Measurements from ENCODE around the gene CBX2.

CBX2 gene

DNA sequence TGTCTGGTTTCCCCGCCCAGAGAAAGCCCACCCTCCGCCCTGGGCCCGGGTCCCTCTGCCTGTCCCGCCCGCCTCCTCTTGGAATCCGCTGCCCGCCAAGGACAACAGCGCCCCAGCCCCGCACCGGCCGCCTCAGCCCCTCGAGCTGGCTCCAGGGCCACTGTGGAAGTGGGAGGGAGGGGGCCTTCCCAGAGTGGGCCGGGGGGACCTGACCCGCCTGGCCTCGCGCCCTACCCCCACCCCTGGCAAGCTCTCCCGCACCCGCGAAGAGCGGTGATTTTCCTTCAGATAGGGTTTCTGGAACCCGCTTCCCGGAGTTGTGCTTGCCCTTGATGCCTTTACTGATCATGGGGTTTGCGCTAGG, 21.2 kb downstream of the CBX2 start:
- DNase-seq (ENCODE audit: low read depth in 4 of 4, low spot score in 1 of 4) = no peak

DNA sequence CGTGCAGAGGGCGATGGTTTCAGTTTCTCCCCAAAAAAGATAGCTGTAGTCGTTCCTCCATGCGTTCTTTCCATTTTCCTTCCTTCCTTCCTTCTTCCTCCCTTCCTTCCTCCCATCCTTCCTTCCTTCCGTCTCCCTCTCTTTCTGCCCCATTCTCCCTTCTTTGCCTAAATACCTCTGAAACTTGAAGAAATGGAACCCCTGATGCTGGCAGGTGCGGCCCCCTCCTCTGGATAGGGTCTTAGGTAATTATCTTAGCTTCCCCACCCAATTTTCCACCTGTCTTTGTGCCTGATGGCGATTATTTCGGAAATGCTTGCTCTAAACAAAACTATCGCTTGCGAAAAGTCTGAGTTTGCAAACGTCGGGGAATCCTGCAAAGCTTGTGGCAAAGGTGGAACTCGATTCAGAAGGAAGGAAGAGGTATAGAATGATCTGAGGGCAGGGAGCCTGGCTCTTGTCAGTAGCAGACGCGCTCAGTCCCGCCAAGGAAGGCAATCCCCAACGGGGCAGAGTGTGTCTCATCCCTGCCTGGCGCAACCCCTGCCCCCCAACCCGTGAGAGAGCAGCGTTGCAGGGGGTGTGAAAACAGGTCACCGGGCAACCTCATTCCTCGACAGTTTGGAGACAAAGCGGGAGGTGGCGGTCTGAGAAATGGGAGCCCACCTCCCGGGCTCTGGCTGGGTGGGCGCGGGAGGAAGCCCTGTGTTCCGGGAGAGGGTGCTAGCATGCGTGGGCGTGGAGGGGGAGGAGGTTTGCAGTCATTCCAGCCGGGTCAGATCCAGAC, 21.8 kb downstream of the CBX2 start:
- DNase-seq (ENCODE audit: low read depth in 4 of 4, low spot score in 1 of 4) = no peak

DNA sequence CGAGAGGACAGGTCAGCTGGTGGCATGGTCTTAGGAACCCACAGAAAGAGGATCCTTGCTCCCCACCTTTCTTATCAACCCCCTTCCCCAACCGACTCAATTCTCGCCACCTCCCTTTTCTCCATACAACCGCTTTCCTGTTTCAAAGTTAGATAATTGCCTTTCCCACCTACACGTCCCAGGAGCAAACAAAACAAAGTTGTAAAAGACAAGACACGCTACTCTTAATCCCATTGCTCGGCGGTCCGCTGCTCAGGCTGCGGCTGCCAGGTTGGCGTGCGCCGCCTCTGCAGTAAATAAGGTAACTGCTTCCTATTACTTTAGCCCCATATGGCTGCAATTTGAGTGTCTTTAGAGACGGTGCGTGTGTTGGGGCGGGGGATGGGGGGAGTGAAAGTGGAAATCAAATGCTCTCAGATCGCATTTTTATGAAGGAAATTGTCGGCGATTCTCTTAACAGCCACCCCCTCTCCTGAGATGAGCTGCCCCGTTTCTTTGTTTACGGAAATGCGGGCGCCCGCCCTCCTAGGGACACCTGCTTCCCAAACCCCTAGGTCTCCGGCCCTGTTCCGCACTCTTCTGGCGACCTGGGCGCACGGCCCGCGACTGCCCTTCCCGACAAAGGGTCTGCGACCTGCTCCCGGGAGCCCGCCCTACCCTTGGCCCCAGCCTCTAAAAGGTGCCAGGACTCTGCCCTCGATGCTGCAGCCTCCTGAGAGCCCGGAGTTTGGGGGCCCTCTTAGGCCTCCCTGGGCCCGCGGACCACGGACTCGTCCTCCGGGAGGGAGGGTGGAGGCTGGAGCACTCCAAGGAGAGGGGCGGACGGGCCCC, 22.6 kb downstream of the CBX2 start:
- DNase-seq (ENCODE audit: low read depth in 4 of 4, low spot score in 1 of 4) = no peak

DNA sequence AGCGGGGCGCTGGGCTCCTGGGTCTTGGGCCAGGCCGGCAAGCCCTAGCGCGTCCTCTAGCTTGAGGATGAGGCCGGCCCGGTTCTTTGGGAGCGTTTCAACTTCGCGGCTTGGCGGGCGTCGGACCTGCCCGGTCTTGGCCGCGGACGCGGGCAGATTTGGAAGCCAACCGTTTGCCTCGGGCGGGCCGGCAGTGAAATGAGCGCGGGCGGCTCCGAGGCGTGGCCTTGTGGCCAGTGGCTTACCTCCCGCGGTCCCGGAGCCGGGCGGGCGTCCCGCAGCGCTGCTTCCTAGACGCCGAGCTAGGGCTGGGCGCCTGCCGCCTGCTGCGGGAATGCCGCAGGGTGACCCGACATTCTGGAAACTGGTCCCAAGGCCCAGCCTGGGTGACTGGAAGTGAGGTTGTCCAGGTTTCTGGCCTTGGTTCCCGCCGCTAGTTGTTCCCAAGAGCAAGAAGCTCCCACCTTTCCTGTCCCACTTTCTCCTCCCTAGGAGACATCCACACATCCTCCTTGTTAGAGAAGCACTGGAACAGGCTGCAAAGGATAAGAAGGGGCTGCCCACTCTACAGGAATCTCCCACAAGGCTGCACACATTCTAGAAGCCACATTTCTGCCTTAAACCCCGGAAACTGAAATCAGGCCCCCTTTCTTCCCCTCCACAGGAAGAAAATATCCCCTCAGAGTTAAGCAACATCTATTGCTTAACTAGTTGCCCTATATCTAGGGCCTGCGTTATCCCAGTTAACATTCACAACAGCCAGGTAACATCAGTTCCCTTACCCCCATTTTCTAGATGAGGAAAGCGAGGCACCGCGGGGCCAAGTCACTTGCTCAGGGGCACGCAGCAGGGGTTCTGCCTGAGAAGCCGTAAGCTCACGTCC, 23.4 kb downstream of the CBX2 start:
- DNase-seq (ENCODE audit: low read depth in 4 of 4, low spot score in 1 of 4) = no peak

DNA sequence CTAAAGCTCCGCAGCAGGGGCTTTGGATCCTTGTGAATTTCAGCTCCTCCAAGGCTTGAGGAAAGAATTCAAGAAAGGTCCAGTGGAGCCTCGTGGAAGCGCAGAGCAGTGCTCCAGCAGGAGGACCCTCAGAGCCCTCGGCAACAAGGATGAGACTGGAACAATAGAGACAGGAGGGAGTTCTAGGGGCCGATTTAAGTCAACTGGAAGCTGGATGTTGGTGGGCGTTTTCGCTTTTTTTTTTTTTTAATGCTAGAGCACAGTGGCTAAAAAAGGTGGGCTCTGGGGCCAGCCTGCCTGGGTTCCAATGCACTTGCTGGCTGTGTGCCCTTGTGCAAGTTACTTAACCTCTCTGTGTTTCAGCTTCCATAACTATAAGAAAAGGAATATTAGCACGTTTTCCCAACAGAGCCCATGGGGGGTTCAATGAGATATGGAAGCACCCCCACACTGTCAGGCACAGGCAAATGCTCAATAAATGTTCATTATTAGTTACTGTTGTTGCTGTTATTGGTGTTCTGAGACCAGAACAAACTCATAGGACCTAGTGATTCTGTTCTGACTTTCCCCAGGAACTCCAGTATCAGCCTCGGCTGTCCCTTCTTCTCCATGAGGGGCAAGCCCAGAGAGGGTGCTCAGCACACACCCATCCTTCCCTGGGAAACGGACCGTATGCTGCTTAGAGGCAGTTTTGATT, 24.2 kb downstream of the CBX2 start:
- DNase-seq (ENCODE audit: low read depth in 4 of 4, low spot score in 1 of 4) = no peak

DNA sequence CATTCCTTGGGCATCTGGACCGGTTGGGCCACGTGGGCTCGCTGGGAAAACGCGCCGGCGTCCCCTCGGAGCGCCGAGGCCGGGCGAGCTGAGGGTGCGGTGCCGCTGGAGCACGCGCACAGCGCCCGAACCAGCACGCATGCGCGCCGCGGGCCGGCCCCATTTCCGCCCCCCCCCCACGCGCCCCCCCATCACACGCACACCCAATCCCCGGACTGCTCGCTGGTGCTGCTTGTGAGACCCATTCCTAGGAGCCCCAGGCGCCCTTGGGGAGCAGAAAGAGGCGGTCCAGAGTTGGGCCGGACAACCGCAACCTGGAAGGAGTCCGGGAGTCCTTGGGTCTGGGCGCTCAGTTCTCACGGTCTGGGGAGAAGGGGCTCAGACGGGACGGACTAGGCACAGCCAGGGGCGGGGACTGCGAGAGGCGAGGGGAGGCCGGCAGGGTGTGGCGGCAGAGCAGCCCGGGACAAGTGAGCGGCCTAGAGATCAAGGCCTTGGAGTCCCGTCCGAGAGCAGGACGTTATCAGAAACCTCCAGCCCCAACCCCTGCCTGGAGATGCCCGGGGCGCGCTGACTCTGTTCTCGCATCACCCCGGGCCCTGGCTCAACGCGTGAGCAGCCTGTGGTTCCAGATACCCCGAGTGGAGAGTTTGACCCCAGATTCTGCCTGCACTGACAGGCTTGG, 24.9 kb downstream of the CBX2 start:
- DNase-seq (ENCODE audit: low read depth in 4 of 4, low spot score in 1 of 4) = no peak

DNA sequence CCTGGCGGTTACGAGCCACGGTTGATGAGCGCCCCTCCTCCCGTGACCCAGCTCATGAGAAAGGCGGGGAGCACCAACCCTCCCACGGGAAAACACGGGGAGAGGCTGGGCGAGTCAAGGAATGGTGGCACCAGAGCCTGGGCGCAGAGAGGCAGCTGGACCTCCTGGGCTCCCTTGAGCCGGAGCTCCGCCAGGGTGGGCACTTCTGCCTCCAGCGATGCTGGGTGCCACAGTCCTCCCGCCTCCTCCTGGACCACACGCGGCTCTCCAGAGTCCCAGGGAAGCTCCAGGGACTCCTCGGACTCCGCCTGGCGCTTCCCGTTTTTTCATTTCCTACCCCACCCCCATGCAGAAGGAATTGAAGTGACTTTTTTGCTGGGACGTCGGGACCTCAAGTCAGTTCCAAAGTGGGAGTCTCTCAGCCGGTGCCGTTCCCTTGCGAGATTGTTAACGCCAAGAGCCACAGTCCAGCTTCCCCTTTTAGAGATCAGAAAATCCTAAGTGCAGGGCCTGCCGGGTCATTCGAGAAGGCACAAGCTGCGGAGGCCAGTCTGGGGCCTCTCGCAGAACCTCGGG, 25.6 kb downstream of the CBX2 start:
- no peak for DNase-seq (ENCODE audit: low read depth in 4 of 4, low spot score in 1 of 4)

DNA sequence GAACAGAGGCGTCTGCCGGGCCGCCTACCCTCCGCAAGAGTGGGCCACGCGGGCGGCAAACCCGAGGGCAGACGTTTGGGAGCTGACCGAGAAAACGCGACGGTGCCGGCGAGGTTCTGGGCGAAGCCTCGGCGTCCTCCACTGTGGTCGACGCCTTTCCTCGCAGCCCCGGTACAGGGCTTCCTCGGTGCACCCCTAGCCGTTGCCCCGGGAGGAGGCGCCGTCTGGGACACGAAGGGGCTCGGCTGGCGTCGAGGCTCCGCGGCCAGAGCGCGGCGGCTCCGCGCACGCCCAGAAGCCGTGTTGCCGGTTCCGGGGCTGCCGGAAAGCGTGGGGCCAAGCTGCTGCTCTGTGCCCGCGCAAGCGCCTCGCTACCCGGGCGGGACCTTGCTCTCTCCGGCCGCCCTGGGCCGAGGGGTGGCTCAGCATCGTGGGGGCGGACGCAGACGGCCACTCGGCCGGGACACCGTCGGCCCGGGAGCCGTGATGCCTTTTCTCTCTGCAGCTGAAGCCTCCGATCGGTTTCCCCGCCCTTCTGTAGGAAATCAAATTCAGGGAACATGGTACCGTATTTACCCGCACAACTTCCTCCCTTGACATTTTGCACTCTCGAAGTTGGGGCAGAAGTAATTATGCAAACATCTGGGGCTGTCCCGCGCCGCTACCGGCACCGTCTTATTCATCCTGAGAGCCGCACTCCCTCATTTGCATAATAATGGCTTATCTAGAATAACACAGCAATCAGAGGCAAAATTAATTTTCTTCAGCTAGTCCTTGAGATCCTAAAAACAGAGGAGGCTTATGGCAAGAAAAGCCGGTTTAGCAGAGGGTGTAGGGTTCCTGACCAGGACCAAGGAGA, 26.3 kb downstream of the CBX2 start:
- peak; percentile 45 to 65 (median 58) for DNase-seq (ENCODE audit: low read depth in 4 of 4, low spot score in 1 of 4)

DNA sequence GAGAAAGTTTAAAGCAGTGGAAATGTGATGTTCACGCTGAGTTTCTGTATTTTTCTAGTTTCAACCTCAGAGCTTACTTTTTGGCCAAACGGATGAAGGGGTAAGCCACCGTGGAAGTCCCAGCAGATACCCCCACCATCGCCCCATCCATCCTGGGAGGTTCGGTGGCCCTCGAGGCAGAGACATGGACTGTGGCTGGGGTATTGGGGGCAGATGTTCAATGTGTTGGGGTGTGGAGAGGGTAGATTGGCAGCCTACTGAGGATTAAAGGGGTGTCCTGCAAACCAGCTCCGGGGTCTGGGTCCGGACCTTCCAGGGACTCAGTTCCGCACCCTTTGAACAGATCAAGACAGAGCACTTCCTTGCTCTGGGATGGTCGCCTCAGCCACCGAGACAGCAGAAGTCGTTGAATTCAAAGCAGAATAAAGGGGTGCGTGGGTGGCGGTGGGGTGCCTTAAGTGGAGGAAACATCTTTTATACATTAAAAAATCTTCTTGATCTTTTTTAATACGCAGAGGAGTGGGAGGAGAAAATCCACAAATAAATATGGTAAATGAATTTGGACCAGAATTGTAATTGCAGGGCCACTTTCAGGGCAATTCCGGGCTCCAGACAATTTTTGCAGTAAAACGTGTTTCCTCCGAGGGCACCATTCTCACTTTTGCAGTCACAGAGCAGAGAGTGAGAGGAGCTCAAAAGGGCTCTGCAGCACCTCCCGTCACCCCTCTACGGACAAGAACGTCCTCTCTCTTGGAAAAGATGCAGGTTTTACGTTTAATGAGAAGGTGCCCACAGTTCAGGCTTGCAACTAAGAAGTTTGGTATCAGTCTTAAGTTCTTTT, 27.1 kb downstream of the CBX2 start:
- DNase-seq (ENCODE audit: low read depth in 4 of 4, low spot score in 1 of 4) = no peak

DNA sequence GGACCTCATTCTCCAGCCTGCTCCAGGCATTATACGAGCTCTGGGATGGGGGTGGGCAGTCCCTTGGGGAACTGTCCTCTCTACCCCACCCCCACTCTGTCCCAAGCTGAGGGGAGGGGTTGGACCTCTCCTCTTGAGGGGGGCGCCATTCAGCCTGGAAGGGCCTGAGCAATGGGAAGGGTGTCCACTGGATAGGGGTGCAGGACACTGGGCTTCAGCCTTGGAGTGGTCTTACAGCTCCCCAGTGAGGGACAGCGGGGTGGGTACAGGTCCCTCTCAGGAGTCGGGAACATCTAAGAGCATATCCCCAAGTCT, 28.5 kb downstream of the CBX2 start:
- DNase-seq (ENCODE audit: low read depth in 4 of 4, low spot score in 1 of 4) = no peak

DNA sequence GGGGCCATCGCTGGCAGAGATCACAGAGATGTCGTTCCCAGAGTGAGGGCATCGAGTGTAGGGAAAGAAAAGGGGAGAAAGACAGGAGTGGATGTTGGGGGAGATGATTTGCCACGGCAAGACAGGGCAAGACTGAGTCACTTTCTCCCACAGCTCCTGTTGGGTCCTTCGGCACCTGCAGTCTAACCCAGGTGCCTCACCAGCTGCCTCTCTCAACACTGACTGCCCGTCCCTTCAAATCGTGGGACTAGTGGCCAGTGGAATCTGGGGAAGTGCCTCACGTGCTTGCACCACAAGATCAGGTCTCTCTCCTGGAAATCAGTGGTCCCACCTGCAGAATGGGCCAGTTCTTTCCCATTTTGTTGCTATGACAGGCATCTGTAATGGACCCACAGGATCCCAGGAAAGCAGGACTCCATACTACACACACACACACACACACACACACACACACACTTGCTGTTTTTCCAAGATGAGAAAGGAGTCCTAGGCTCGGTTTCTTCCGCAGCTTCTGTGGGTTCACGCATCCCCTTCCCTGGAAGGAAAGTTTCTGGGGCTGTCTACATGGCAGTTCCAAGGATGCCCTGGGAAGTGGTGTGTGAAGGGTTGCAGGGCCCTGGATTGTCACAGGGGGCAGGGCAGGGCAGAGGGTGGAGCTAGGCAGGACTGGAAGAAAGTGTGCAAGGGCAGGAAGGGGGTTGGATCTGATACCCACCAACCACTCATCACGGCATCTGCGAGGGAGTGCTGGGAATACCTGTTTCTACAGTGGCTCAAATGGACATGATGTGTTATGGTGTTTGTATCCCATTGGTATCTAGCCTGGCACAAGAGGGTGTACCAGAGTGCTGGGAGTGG, 29.1 kb downstream of the CBX2 start:
- no peak for DNase-seq (ENCODE audit: low read depth in 4 of 4, low spot score in 1 of 4)

DNA sequence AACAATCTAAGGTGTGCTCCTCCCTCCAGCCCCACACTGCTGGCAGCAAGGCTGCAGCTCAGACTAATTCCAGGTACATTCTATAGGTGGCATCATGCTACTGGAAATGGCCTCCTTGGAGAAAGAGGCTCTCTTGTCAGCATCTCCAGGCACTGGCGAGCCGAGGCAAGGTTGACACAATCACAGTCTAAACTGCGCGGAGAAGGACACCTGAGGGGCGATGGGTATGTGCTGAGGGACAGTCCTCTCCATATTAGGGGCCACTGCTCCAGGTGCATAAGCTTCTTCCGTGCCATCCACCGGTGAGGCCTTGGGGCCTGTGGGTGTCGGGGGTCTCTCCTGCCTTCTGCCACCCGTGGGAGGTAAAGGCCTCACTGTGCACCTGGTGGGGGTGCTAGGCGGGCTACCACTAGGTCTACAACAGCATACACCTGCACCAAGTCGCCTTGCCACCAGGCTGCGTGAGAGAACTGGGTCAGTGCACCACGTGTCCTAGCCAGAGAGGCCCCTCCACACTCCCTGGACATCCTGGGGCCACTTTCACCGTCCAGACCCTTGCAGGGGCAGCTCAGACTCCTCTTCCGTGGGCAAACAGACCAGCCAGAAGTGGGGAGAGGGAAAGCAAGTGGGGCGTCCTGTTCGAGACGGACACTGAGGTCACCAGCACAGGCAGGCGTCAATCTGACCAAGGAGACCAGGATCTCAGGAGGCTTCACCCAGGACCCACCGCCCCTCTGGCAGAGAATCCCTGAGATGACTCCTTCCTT, 31.0 kb downstream of the CBX2 start:
- DNase-seq (ENCODE audit: low read depth in 4 of 4, low spot score in 1 of 4) = no peak

DNA sequence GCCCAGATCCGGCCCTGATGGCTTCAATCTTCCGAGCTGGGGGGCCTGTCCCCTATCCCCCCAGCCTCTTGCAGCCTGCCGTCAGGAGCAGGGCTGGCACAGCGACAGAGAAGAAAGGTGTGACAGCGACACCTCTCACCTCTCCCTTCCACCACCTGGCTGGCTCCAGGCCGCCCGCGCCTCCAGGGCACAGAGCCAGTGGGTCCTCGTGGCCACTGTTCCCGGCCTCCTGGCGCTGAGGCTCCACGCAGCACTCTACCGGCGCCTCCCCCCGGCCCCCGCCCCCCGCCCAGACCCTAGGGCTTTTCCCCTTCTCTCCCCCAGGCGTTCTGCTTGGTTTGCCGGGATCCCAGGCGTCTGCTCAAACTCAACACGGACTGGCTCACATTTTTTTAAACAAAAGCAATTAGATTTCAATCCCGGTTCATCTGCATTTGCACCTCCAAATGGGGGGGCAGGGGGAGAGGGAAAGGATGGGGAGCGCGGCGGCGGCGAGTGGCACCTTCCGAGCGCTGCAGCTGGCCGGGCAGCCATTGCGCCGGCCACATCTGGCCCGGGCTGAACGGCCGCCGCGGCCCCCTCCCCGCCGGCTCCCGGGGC, 31.7 kb downstream of the CBX2 start:
- DNase-seq (ENCODE audit: low read depth in 4 of 4, low spot score in 1 of 4) = no peak

DNA sequence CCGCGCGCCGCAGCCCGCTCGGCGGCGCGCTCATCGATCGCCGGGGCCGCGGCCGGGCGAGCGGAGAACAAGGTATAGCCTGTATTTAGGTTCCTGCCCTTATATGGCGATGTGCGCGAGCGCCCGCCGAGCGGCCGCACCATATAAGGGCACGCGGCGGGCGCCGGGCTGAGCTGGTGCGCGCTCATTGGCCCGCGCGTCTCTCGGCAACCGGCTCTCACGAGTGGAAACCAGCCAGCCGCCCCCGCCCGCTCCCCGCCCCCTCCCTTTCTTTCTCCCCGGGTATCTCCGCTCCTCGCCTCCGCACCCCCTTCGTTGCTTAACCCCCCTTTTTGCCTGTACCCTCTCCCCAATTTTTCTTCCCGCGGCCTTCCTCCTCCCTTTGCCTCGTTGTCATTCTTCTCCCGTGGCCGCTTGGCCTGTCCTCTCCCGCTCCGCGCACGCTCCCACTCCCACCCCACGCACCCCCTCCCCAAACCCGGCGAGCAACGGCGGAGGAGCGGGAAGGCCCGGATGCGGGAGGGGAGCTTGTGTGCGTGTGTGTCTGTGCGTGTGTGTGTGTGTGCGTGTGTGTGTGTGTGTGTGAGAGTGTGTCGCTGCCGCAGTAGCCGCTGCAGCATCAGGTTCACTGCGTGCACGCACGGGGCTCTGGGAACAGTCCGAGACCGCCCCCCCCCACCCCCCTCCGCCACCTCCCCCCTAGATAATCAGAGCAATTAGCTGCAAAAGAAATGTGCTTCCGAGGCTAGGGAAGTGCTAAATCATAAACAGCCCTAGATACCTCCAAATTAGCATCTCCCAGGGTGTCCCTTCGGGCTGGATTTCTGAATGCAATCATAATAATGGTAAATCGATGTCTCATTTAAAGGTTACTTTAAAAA, 32.4 kb downstream of the CBX2 start:
- DNase-seq (ENCODE audit: low read depth in 4 of 4, low spot score in 1 of 4) = peak; percentile 40 to 71 (median 56)

All from stimulated activated CD4-positive, alpha-beta T cell treated with anti-CD3 and anti-CD28 coated beads, Interleukin-1b, Interleukin-23, amount 100 ng/mL, for 24 hours (primary cell).